Skeletal muscle tissue (tissue), 5 donors: ENCODE measurements around the gene MON1A. TPM values are rescaled to one million over a fixed set of nuclear protein-coding genes. Genes with fewer than 3 reads are reported as not detected.

ENCODE experiments used
- H3K27ac ChIP-seq: one replicate; pipeline ENCODE4 v1.7.0; 2013; ENCODE audit warnings: mild to moderate bottlenecking, low read depth, low read length, inconsistent platforms
- H3K27me3 ChIP-seq, 3 donors: one replicate each; pipeline ENCODE4 v1.7.0; 2013; ENCODE audit warnings: low read length in 3 of 3; ENCODE audit not compliant: control insufficient read depth in 3 of 3, insufficient read depth in 3 of 3
- H3K36me3 ChIP-seq, 3 donors: one replicate each; pipeline ENCODE4 v1.7.0; 2013; ENCODE audit warnings: low read length in 3 of 3; ENCODE audit not compliant: control insufficient read depth in 3 of 3, insufficient read depth in 3 of 3
- H3K4me1 ChIP-seq, 3 donors: one replicate each; pipeline ENCODE4 v1.7.0; 2013; ENCODE audit warnings: low read length in 3 of 3, mild to moderate bottlenecking in 3 of 3; ENCODE audit not compliant: control insufficient read depth in 3 of 3, insufficient read depth in 3 of 3
- H3K4me3 ChIP-seq, 3 donors: one replicate each; pipeline ENCODE4 v1.7.0; 2013; ENCODE audit warnings: low read length in 3 of 3
- H3K9ac ChIP-seq, 3 donors: one replicate each; pipeline ENCODE4 v1.7.0; 2013; ENCODE audit warnings: low read length in 3 of 3, mild to moderate bottlenecking in 3 of 3, moderate library complexity in 2 of 3, low read depth in 1 of 3
- H3K9me3 ChIP-seq, 3 donors: one replicate each; pipeline ENCODE4 v1.7.0; 2013; ENCODE audit warnings: low read length in 3 of 3; ENCODE audit not compliant: control insufficient read depth in 3 of 3
- small RNA-seq: library from RNA; depleted of rRNA; stranded (forward); fragments of <200 nt; gene quantifications from one replicate; pipeline ENCODE3, GENCODE V24; 2014
- total RNA-seq: library from RNA; depleted of rRNA; stranded (reverse); fragments of >200 nt; gene quantifications from one replicate; pipeline ENCODE4 v1.2.3, GENCODE V29; 2014
- donor health status: Osteomylitis.

Gene MON1A
- total RNA-seq, 1 donor from 2014 or later: 5.7 TPM

DNA sequence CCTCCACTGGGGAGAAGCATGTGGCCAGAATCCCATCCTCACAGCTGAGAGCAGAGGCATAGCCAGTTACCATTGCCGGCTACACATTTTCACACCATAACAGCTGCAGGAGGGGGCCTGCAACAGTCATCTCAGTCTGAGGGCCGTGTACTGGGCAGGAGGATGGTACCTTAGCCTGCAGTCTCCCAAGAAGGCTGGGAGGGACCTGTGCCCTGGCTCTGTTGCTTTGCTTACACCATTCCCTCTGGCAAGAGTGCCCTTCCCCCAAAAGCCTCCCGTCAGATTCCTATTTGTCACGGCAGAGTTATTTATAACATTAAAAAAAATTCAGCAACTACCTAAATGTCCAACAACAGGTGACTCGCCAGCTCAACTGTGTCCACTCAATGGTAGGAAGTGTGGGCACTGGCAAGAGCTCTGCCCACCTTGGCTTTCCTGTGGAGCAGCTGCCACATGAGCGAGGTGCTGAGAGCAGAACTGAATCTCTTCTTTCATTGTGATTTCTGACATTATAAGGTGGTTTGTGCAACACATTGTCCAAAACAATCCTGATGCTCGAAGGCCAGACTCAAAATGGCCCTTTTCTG is 64.3 kb downstream of the MON1A start:
- H3K4me1 ChIP-seq: peaks cover 0 to 20% (median 18%) of the 10 kb centered on the region in 3 donors
- no peak overlapping the region for H3K27ac ChIP-seq
- no peak overlapping the region for H3K4me3 ChIP-seq
- no peaks in the 10 kb centered on the region for H3K36me3 ChIP-seq
- peak overlapping the region in 1 of 3 donors; percentile 8 for H3K9ac ChIP-seq
- no peaks in the 10 kb centered on the region for H3K9me3 ChIP-seq
- peaks cover 18 to 39% (median 28%) of the 10 kb centered on the region in 3 donors for H3K27me3 ChIP-seq

- Histone ChIP-seq H3K9ac (no peak overlapping the region), H3K9me3 (no peaks in the 10 kb centered on the region), H3K4me1 (peaks cover 0 to 18% (median 17%) of the 10 kb centered on the region in 3 donors), H3K27me3 (peaks cover 13 to 35% (median 23%) of the 10 kb centered on the region in 3 donors), H3K36me3 (no peaks in the 10 kb centered on the region), H3K27ac (no peak overlapping the region), H3K4me3 (no peak overlapping the region)
These were observed 65.1 kb downstream of the MON1A start for GRCh38 chr3:49864505-49864904.

DNA sequence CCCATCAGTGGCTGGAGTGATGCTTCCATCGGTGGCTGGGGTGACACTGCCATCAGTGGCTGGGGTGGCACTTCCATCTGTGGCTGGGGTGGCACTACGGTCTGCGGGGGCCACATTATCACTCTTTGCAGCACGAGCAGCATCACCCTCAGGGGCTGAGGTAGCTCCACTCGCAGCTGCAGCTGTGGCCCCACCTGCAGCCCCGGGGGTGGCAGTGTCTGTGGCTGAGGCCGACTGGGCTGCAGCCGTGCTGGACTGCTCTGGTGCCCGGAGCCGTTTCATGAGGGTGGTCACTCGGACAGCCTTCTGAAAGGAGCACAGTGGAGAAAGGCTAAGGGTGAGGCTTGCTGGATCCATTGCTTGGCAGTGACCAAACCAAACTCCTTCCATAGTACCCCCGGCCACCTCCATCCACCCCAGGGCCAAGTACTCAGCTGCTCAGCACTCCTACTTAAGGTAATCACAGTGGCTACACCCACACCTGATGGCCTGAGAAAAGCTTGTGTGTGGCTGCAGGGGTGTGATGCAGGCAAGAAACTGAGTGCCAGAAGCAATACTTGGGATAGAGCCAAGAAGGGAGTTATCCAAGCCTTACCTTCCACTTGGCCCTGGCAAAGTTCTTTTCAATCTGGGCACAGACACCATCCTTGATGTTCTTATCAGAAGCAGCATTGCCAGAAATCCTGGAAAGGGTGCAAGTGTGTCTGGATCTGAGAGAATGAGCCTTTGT is 69.9 kb downstream of the MON1A start:
- Histone ChIP-seq H3K27me3 (peaks cover 0 to 14% (median 5%) of the 10 kb centered on the region in 3 donors), H3K36me3 (no peaks in the 10 kb centered on the region), H3K4me3 (no peak overlapping the region), H3K9ac (no peak overlapping the region), H3K4me1 (peaks cover 10 to 21% (median 15%) of the 10 kb centered on the region in 3 donors), H3K9me3 (no peaks in the 10 kb centered on the region), H3K27ac (no peak overlapping the region)

Small RNA genes lying within 50 kb of the gene (small RNA-seq; reads per million reads assigned to genes)
- gene RN7SL217P: not detected

Other genes with a start within 250 kb of the MON1A start
- gene MST1, start 240.3 kb downstream of the MON1A start, total RNA-seq: 1.6 TPM
- gene RNF123, start 240.3 kb downstream of the MON1A start, total RNA-seq: 31.3 TPM
- under 0.01 TPM for gene AMIGO3, start 210.1 kb downstream of the MON1A start, total RNA-seq
- 9.9 TPM for gene GMPPB, start 205.9 kb downstream of the MON1A start, total RNA-seq
- gene IP6K1, start 143.3 kb downstream of the MON1A start, total RNA-seq: 23.5 TPM
- not detected for gene CDHR4, start 129.9 kb downstream of the MON1A start, total RNA-seq
- gene INKA1, start 126.5 kb downstream of the MON1A start, total RNA-seq: 11.5 TPM
- gene UBA7, start 115.9 kb downstream of the MON1A start, total RNA-seq: 29.7 TPM
- gene TRAIP, start 73.2 kb downstream of the MON1A start, total RNA-seq: 2.6 TPM
- not detected for gene CAMKV, start 59.9 kb downstream of the MON1A start, total RNA-seq
- 2.6 TPM for gene MST1R, start 25.9 kb downstream of the MON1A start, total RNA-seq
- gene RBM6, start 10.3 kb upstream of the MON1A start, total RNA-seq: 49.1 TPM
- 179 TPM for gene RBM5, start 159.1 kb upstream of the MON1A start, total RNA-seq
- 2.1 TPM for gene SEMA3F, start 225.5 kb upstream of the MON1A start, total RNA-seq